Measurements from ENCODE around the gene FXYD7.

DNA sequence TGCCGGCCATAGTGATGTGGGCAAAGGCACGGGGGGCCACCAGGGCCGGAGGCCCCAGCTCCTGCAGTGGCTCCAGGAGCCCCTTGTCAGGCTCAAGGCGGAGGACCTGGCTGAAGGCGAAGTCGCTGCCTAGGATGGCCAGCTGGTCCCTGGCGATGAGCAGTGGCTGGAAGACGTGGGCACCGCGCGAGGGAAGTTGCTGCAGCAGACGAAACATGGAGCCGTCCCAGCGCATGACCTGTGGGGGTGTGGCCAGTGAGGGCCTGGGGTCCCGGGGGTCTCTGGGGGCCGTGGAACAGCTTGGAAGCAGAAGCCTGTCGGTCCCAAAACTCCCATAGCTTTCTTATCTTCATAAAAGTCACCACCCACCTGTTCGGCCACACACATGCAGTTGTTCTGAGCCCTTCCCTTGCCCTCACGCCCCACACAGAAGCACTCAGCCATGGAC, 17.8 kb upstream of the FXYD7 start:
- TF ChIP-seq, protein P1, sequence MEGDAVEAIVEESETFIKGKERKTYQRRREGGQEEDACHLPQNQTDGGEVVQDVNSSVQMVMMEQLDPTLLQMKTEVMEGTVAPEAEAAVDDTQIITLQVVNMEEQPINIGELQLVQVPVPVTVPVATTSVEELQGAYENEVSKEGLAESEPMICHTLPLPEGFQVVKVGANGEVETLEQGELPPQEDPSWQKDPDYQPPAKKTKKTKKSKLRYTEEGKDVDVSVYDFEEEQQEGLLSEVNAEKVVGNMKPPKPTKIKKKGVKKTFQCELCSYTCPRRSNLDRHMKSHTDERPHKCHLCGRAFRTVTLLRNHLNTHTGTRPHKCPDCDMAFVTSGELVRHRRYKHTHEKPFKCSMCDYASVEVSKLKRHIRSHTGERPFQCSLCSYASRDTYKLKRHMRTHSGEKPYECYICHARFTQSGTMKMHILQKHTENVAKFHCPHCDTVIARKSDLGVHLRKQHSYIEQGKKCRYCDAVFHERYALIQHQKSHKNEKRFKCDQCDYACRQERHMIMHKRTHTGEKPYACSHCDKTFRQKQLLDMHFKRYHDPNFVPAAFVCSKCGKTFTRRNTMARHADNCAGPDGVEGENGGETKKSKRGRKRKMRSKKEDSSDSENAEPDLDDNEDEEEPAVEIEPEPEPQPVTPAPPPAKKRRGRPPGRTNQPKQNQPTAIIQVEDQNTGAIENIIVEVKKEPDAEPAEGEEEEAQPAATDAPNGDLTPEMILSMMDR (optimal IDR thresholded peaks at IDR 0.05 in 1 of 3, IDR thresholded peaks at IDR 0.05 in 1 of 3, conservative IDR thresholded peaks at IDR 0.05 in 1 of 3; ENCODE audit: extremely low read depth in 1 of 3, insufficient read depth in 2 of 3, low read length in 3 of 3): no peak
- TF ChIP-seq EZH2 (IDR thresholded peaks at IDR 0.05; ENCODE audit: low read length): no peak
